SK-N-SH treated with all-trans-retinoic acid at 6 μM for 48 hours (cell line): ENCODE data around the gene CALN1.

Source experiments
- ARNTL ChIP-seq: fragments of 450-650 bp; formaldehyde crosslinking; IDR thresholded peaks from 2 replicates; pipeline ENCODE4 v1.5.0; 2020; ENCODE audit warnings: low read depth, mild to moderate bottlenecking, moderate library complexity, borderline replicate concordance
- CSDC2 ChIP-seq: fragments of 250-450 bp; sonication (Bioruptor Pico); IDR thresholded peaks from 2 replicates; pipeline ENCODE4 v1.5.0; 2020; ENCODE audit warnings: mild to moderate bottlenecking, moderate library complexity
- OSR1 ChIP-seq: fragments of 250-450 bp; sonication (Bioruptor Pico); IDR thresholded peaks from 2 replicates; pipeline ENCODE4 v1.8.0; 2022; ENCODE audit warnings: moderate library complexity, mild to moderate bottlenecking, inconsistent platforms
- PATZ1 ChIP-seq: fragments of 250-450 bp; sonication (Bioruptor Pico); IDR thresholded peaks from 2 replicates; pipeline ENCODE4 v1.8.0; 2020; ENCODE audit warnings: mild to moderate bottlenecking, moderate library complexity, borderline replicate concordance
- PPARA ChIP-seq: fragments of 250-450 bp; sonication (Bioruptor Pico); IDR thresholded peaks from 2 replicates; pipeline ENCODE4 v1.5.0; 2020; ENCODE audit warnings: mild to moderate bottlenecking, borderline replicate concordance
- TSHZ2 ChIP-seq: fragments of 250-450 bp; sonication (Bioruptor Pico); IDR thresholded peaks from 2 replicates; pipeline ENCODE4 v1.5.0; 2020; ENCODE audit warnings: mild to moderate bottlenecking, moderate library complexity
- ZFP3 ChIP-seq: fragments of 250-450 bp; sonication (Bioruptor Pico); IDR thresholded peaks from 2 replicates; pipeline ENCODE4 v1.5.0; 2020; ENCODE audit warnings: mild to moderate bottlenecking, moderate library complexity
- ZFP30 ChIP-seq: fragments of 450-650 bp; formaldehyde crosslinking; IDR thresholded peaks from 2 replicates; pipeline ENCODE4 v1.5.0; 2022; ENCODE audit warnings: mild to moderate bottlenecking, moderate library complexity

- TF ChIP-seq PATZ1 (CRISPR knock-in tag) (no peak), PPARA (no peak), TSHZ2 (CRISPR knock-in tag) (no peak), OSR1 (CRISPR knock-in tag) (no peak), ZFP30 (CRISPR knock-in tag) (no peak), ZFP3 (CRISPR knock-in tag) (no peak), CSDC2 (CRISPR knock-in tag) (no peak), ARNTL (CRISPR knock-in tag) (no peak)
Measured at GRCh38 chr7:72267291-72267800, 144.8 kb downstream of the CALN1 start.
